ENCODE measurements around the gene DDX1. TPM values are rescaled to one million over a fixed set of nuclear protein-coding genes. Genes with fewer than 3 reads are reported as not detected.

Gene DDX1
- total and polyA plus RNA-seq, 2 donors (not counting 1 experiment from before 2014, with no cell fraction given): 54.3 to 176 TPM

DNA sequence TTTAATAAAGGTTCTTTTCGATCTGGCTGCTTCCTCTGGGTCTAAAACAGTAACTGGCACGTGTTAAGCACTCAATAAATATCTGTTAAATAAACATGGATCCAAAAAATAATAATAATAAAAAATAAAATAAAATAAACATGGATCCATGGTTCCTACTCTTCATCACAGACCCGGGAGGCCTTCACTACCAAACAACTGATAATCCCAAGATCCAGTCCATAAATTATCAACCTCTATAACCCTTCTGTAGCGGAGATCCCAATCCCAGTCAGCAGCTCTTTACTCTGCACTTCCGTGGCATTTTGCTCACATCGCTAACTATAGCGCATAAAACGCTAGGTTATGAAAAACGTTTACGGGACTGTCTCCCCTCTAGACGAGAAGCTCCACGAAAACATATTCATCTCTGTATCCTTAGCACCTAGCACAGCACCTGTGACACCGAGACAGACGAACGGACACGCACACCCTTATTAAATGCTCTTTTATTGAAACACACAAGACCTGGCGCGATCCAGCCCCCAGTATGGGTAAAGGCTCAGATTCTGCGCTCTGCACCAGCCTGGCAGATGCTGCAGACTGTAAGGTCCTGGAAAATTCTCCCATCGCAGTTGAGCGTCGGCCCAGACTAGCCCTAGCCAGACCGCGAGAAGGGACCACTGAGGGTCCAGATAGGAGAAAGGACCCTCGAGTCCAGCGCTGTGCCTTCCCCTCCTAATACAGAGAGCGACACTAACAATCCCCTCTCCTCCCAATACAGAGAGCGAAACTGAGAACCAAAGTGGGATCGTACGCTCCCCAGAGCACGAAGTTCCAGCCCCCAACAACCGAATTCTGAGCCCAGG lies 31.3 kb upstream of the DDX1 start:
- DNase-seq (ENCODE audit: low read depth in 2 of 2): peak; percentile 27 to 43
- H3K4me2 ChIP-seq (ENCODE audit: extremely low read depth, insufficient read depth, low read length): peak overlapping the region; percentile 26
- H2AFZ ChIP-seq (ENCODE audit: low read length): peak overlapping the region; percentile 99
- H3K9me3 ChIP-seq (ENCODE audit: control insufficient read depth, insufficient read depth, low read depth, low read length): no peaks in the 10 kb centered on the region
- peak overlapping the region; percentile 88 for H3K9ac ChIP-seq (ENCODE audit: insufficient read depth, low read length)
- H3K27me3 ChIP-seq (ENCODE audit: control insufficient read depth, insufficient read depth, low read length): no peaks in the 10 kb centered on the region
- H3K4me3 ChIP-seq (replicated peaks in 1 of 4; ENCODE audit: control extremely low read depth in 1 of 4, insufficient read depth in 1 of 4, low read depth in 3 of 4, low read length in 4 of 4): peak overlapping the region; percentile 82 to 98 (median 95)
- no peaks in the 10 kb centered on the region for H3K36me3 ChIP-seq (ENCODE audit: control insufficient read depth, insufficient read depth, low read length)
- H3K4me1 ChIP-seq (ENCODE audit: control insufficient read depth, extremely low read depth, insufficient read depth, low read length): no peaks in the 10 kb centered on the region
- H3K79me2 ChIP-seq (ENCODE audit: control insufficient read depth, insufficient read depth, low read length): peaks cover 39% of the 10 kb centered on the region
- peak overlapping the region; percentile 88 for H3K27ac ChIP-seq (ENCODE audit: insufficient read depth, low read length)
- no peaks in the 10 kb centered on the region for H4K20me1 ChIP-seq (ENCODE audit: control insufficient read depth, extremely low read depth, insufficient read depth, low read length)
- no peak for TF ChIP-seq EZH2 (IDR thresholded peaks at IDR 0.05; ENCODE audit: low read length, missing control alignments)
- TF ChIP-seq, protein P1, sequence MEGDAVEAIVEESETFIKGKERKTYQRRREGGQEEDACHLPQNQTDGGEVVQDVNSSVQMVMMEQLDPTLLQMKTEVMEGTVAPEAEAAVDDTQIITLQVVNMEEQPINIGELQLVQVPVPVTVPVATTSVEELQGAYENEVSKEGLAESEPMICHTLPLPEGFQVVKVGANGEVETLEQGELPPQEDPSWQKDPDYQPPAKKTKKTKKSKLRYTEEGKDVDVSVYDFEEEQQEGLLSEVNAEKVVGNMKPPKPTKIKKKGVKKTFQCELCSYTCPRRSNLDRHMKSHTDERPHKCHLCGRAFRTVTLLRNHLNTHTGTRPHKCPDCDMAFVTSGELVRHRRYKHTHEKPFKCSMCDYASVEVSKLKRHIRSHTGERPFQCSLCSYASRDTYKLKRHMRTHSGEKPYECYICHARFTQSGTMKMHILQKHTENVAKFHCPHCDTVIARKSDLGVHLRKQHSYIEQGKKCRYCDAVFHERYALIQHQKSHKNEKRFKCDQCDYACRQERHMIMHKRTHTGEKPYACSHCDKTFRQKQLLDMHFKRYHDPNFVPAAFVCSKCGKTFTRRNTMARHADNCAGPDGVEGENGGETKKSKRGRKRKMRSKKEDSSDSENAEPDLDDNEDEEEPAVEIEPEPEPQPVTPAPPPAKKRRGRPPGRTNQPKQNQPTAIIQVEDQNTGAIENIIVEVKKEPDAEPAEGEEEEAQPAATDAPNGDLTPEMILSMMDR (conservative IDR thresholded peaks at IDR 0.05 in 1 of 2, IDR thresholded peaks at IDR 0.05 in 1 of 2; ENCODE audit: low read depth in 1 of 2, low read length in 2 of 2): no peak

DNA sequence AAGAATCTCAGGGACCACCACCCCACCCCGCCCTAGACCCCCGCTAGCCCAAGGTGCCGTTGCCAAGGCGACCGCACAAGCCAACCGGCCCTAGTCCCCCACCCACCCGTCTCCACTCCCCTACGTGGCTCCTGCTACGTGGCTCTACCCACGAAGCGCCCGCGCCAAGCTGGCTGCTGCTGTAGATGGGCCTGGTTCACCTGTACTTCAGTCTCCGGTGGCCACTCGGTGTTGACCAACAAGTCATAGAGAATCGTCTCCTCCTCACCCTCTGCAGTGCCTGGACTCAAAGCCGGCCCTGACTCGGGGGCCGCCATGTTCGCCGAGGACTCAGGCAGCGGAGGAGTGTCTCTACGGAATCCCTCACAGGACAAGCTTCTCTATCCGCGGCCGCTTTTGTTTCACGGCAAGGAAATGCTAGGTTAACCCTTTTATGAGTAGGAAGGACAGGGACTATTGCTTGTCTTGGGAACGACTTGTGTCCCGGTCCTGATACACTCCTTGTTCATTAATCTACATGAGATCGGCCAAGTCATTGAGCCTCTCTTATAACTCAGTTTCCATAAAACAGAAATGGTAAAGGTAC lies 30.6 kb upstream of the DDX1 start, which contains the start of gene NBAS:
Gene NBAS, minus strand, starts transcription at position 347 of the 586 bp plus-strand sequence. Its CDS starts 30 bp downstream, at position 317.
- Histone ChIP-seq H3K9me3 (ENCODE audit: control insufficient read depth, insufficient read depth, low read depth, low read length) (no peaks in the 10 kb centered on the region), H3K79me2 (ENCODE audit: control insufficient read depth, insufficient read depth, low read length) (peaks cover 38% of the 10 kb centered on the region), H4K20me1 (ENCODE audit: control insufficient read depth, extremely low read depth, insufficient read depth, low read length) (no peaks in the 10 kb centered on the region), H3K36me3 (ENCODE audit: control insufficient read depth, insufficient read depth, low read length) (no peaks in the 10 kb centered on the region), H3K27me3 (ENCODE audit: control insufficient read depth, insufficient read depth, low read length) (no peaks in the 10 kb centered on the region), H3K4me3 (replicated peaks in 1 of 4; ENCODE audit: control extremely low read depth in 1 of 4, insufficient read depth in 1 of 4, low read depth in 3 of 4, low read length in 4 of 4) (peak within 1 kb of the TSS; percentile 82 to 98 (median 95)), H3K9ac (ENCODE audit: insufficient read depth, low read length) (peak within 1 kb of the TSS; percentile 88), H3K4me1 (ENCODE audit: control insufficient read depth, extremely low read depth, insufficient read depth, low read length) (no peaks in the 10 kb centered on the region), H3K4me2 (ENCODE audit: extremely low read depth, insufficient read depth, low read length) (peak within 1 kb of the TSS; percentile 89), H2AFZ (ENCODE audit: low read length) (peak within 1 kb of the TSS; percentile 99), H3K27ac (ENCODE audit: insufficient read depth, low read length) (peak within 1 kb of the TSS; percentile 88)
- TF ChIP-seq, protein P1 (conservative IDR thresholded peaks at IDR 0.05 in 1 of 2, IDR thresholded peaks at IDR 0.05 in 1 of 2; ENCODE audit: low read depth in 1 of 2, low read length in 2 of 2): no peak
- no peak for TF ChIP-seq EZH2 (IDR thresholded peaks at IDR 0.05; ENCODE audit: low read length, missing control alignments)
- DNase-seq (ENCODE audit: low read depth in 2 of 2): peak; percentile 87 to 88
